GM21447 (cell line): Measurements from ENCODE around the gene AGT.
"Not testable (repeated sequence)": the region's sequence is repeated elsewhere in the genome, so short reads cannot be mapped to it uniquely, and the experiment has no call there.

Experiments used
- ATAC-seq: cut with Tn5 transposase; IDR thresholded peaks from one replicate; pipeline ENCODE4 v1.9.1; 2021; ENCODE audit not compliant: unreplicated experiment

AGT gene

GRCh38 chr1:230707732-230708630 lies 5.9 kb downstream of the AGT start:
- ATAC-seq = no peak

- no peak for ATAC-seq
These were observed 6.8 kb downstream of the AGT start for GRCh38 chr1:230706887-230707731.

- ATAC-seq = no peak
These were observed 7.8 kb downstream of the AGT start for GRCh38 chr1:230706020-230706699.

GRCh38 chr1:230705289-230706019 lies 8.5 kb downstream of the AGT start:
- ATAC-seq = no peak

GRCh38 chr1:230704830-230705229 lies 9.1 kb downstream of the AGT start:
- ATAC-seq = no peak

GRCh38 chr1:230703679-230704385 lies 10.1 kb downstream of the AGT start:
- ATAC-seq = no peak

GRCh38 chr1:230702934-230703678 lies 10.8 kb downstream of the AGT start:
- ATAC-seq = no peak

- ATAC-seq = no peak
These were observed 11.8 kb downstream of the AGT start for GRCh38 chr1:230701895-230702768.

- no peak for ATAC-seq
These were observed 12.5 kb downstream of the AGT start for GRCh38 chr1:230701434-230701833.

- no peak for ATAC-seq
These were observed 13.8 kb downstream of the AGT start for GRCh38 chr1:230700132-230700531.

- no peak for ATAC-seq
These were observed 14.2 kb downstream of the AGT start for GRCh38 chr1:230699716-230700115.

- not testable (repeated sequence) for ATAC-seq
These were observed 15.0 kb downstream of the AGT start for GRCh38 chr1:230698964-230699363.

GRCh38 chr1:230698130-230698529 lies 15.8 kb downstream of the AGT start:
- ATAC-seq = no peak

- no peak for ATAC-seq
These were observed 17.0 kb downstream of the AGT start for GRCh38 chr1:230696722-230697437.

- no peak for ATAC-seq
These were observed 17.7 kb downstream of the AGT start for GRCh38 chr1:230696218-230696617.

- ATAC-seq = no peak
These were observed 18.9 kb downstream of the AGT start for GRCh38 chr1:230694991-230695390.

- no peak for ATAC-seq
These were observed 19.5 kb downstream of the AGT start for GRCh38 chr1:230694464-230694863.

GRCh38 chr1:230693777-230694176 lies 20.1 kb downstream of the AGT start:
- ATAC-seq = no peak
